ENCODE measurements around the gene ELL2. TPM values are rescaled to one million over a fixed set of nuclear protein-coding genes. Genes with fewer than 3 reads are reported as not detected.

Gene ELL2
- polyA plus RNA-seq, 1 donor (not counting 4 experiments of a cell fraction or from before 2014, with no cell fraction given) = 100 TPM

- Histone ChIP-seq H3K9ac (ENCODE audit: control insufficient read depth, extremely low read depth, insufficient read depth, low read length) (no peak overlapping the region), H4K20me1 (ENCODE audit: control insufficient read depth, extremely low read depth, insufficient read depth, low read length) (peaks cover 19% of the 10 kb centered on the region), H3K4me2 (ENCODE audit: control insufficient read depth, extremely low read depth, insufficient read depth, low read depth, low read length) (no peak overlapping the region), H3K9me3 (ENCODE audit: control insufficient read depth, low read depth, low read length) (no peaks in the 10 kb centered on the region), H3K27me3 (ENCODE audit: control insufficient read depth, extremely low read depth, insufficient read depth, low read length) (no peaks in the 10 kb centered on the region), H3K4me1 (ENCODE audit: control insufficient read depth, extremely low read depth, insufficient read depth, low read length) (peaks cover 40% of the 10 kb centered on the region), H3K4me3 (ENCODE audit: control insufficient read depth in 2 of 3, extremely low read depth in 1 of 3, insufficient read depth in 2 of 3, low read depth in 1 of 3, low read length in 3 of 3) (no peak overlapping the region), H3K79me2 (ENCODE audit: control insufficient read depth, insufficient read depth, low read length) (peaks cover 86% of the 10 kb centered on the region), H3K27ac (ENCODE audit: control insufficient read depth, insufficient read depth, low read length) (no peak overlapping the region), H2AFZ (ENCODE audit: control insufficient read depth, low read length) (no peak overlapping the region), H3K9me1 (ENCODE audit: control insufficient read depth, extremely low read depth, insufficient read depth, low read length) (no peaks in the 10 kb centered on the region), H3K36me3 (ENCODE audit: control insufficient read depth in 2 of 2, extremely low read depth in 1 of 2, insufficient read depth in 2 of 2, low read length in 2 of 2) (peaks cover 3 to 28% of the 10 kb centered on the region in 2 experiments)
- dilution Hi-C loops (cut with MboI; ENCODE audit: extremely low pct_ligation_motif_present, low sequenced_read_pairs) = no loop called here
- DNase-seq (ENCODE audit: low read depth, low spot score) (no peak), FAIRE-seq (peak; percentile 20)
- TF ChIP-seq CTCF (optimal IDR thresholded peaks at IDR 0.05 in 1 of 3, IDR thresholded peaks at IDR 0.05 in 1 of 3, conservative IDR thresholded peaks at IDR 0.05 in 1 of 3; ENCODE audit: extremely low read depth in 1 of 3, insufficient read depth in 2 of 3, low read length in 3 of 3) (no peak), EZH2 (IDR thresholded peaks at IDR 0.05; ENCODE audit: low read length) (no peak)
Observed at GRCh38 chr5:95936812-95937397, 24.7 kb downstream of the ELL2 start.

GRCh38 chr5:95935553-95936100 is 26.0 kb downstream of the ELL2 start:
- TF ChIP-seq CTCF (optimal IDR thresholded peaks at IDR 0.05 in 1 of 3, IDR thresholded peaks at IDR 0.05 in 1 of 3, conservative IDR thresholded peaks at IDR 0.05 in 1 of 3; ENCODE audit: extremely low read depth in 1 of 3, insufficient read depth in 2 of 3, low read length in 3 of 3) = no peak
- TF ChIP-seq EZH2 (IDR thresholded peaks at IDR 0.05; ENCODE audit: low read length) = no peak
- peak overlapping the region; percentile 9 for H3K27ac ChIP-seq (ENCODE audit: control insufficient read depth, insufficient read depth, low read length)
- FAIRE-seq (peak; percentile 53), DNase-seq (ENCODE audit: low read depth, low spot score) (peak; percentile 50)
- no peaks in the 10 kb centered on the region for H3K9me3 ChIP-seq (ENCODE audit: control insufficient read depth, low read depth, low read length)
- no peak overlapping the region for H3K9ac ChIP-seq (ENCODE audit: control insufficient read depth, extremely low read depth, insufficient read depth, low read length)
- H3K4me1 ChIP-seq (ENCODE audit: control insufficient read depth, extremely low read depth, insufficient read depth, low read length) = peaks cover 47% of the 10 kb centered on the region
- peaks cover 13% of the 10 kb centered on the region for H4K20me1 ChIP-seq (ENCODE audit: control insufficient read depth, extremely low read depth, insufficient read depth, low read length)
- no peak overlapping the region for H2AFZ ChIP-seq (ENCODE audit: control insufficient read depth, low read length)
- H3K4me3 ChIP-seq (ENCODE audit: control insufficient read depth in 2 of 3, extremely low read depth in 1 of 3, insufficient read depth in 2 of 3, low read depth in 1 of 3, low read length in 3 of 3) = no peak overlapping the region
- H3K27me3 ChIP-seq (ENCODE audit: control insufficient read depth, extremely low read depth, insufficient read depth, low read length) = no peaks in the 10 kb centered on the region
- H3K36me3 ChIP-seq (ENCODE audit: control insufficient read depth in 2 of 2, extremely low read depth in 1 of 2, insufficient read depth in 2 of 2, low read length in 2 of 2) = peaks cover 4 to 23% of the 10 kb centered on the region in 2 experiments
- H3K79me2 ChIP-seq (ENCODE audit: control insufficient read depth, insufficient read depth, low read length) = peaks cover 86% of the 10 kb centered on the region
- no peaks in the 10 kb centered on the region for H3K9me1 ChIP-seq (ENCODE audit: control insufficient read depth, extremely low read depth, insufficient read depth, low read length)
- dilution Hi-C loops (cut with MboI; ENCODE audit: extremely low pct_ligation_motif_present, low sequenced_read_pairs) = no loop called here
- peak overlapping the region; percentile 13 for H3K4me2 ChIP-seq (ENCODE audit: control insufficient read depth, extremely low read depth, insufficient read depth, low read depth, low read length)
